Fibroblast of skin of back (primary cell): ENCODE measurements around the gene NUP107.
A peak's percentile ranks its signal among the peaks of the same experiment; 100 is the strongest.

Experiments used
- DNase-seq: peaks from one replicate; pipeline ENCODE4 v3.0.0-alpha.2; 2013

The NUP107 gene

GRCh38 chr12:68775121-68775630 lies 88.4 kb downstream of the NUP107 start:
- no peak for DNase-seq

GRCh38 chr12:68776976-68777610 lies 90.3 kb downstream of the NUP107 start:
- DNase-seq: no peak

- DNase-seq: no peak
Measured at GRCh38 chr12:68779280-68779679, 92.5 kb downstream of the NUP107 start.

- no peak for DNase-seq
Measured at GRCh38 chr12:68780731-68781130, 94.0 kb downstream of the NUP107 start.

GRCh38 chr12:68781728-68782127 lies 95.0 kb downstream of the NUP107 start:
- DNase-seq: no peak

- DNase-seq: no peak
Measured at GRCh38 chr12:68784015-68784414, 97.2 kb downstream of the NUP107 start.

- DNase-seq: no peak
Measured at GRCh38 chr12:68785358-68785757, 98.6 kb downstream of the NUP107 start.

GRCh38 chr12:68785823-68786222 lies 99.0 kb downstream of the NUP107 start:
- DNase-seq: no peak

GRCh38 chr12:68786929-68787328 lies 100.2 kb downstream of the NUP107 start:
- DNase-seq: no peak

GRCh38 chr12:68788554-68789143 lies 101.9 kb downstream of the NUP107 start:
- DNase-seq: no peak

GRCh38 chr12:68789144-68789878 lies 102.5 kb downstream of the NUP107 start:
- DNase-seq: no peak

- DNase-seq: no peak
Measured at GRCh38 chr12:68790081-68790951, 103.5 kb downstream of the NUP107 start.

GRCh38 chr12:68790952-68791234 lies 104.1 kb downstream of the NUP107 start:
- DNase-seq: no peak

GRCh38 chr12:68791897-68792481 lies 105.2 kb downstream of the NUP107 start:
- no peak for DNase-seq

- peak; percentile 26 for DNase-seq
Measured at GRCh38 chr12:68792952-68793351, 106.2 kb downstream of the NUP107 start.

GRCh38 chr12:68793436-68793835 lies 106.7 kb downstream of the NUP107 start:
- DNase-seq: no peak

GRCh38 chr12:68793975-68794652 lies 107.3 kb downstream of the NUP107 start:
- DNase-seq: no peak

GRCh38 chr12:68794653-68795251 lies 108.0 kb downstream of the NUP107 start:
- DNase-seq: peak; percentile 72
